Esophagus muscularis mucosa (tissue), 3 donors: ENCODE results near the gene ZNF394.

Experiments
- EP300 ChIP-seq: sonication (generic); formaldehyde crosslinking; IDR thresholded peaks from one replicate; pipeline ENCODE4 v1.6.1; 2017; ENCODE audit warnings: antibody characterized with exemption
- POLR2AphosphoS5 ChIP-seq, 2 donors: sonication (generic); formaldehyde crosslinking; IDR thresholded peaks; one replicate each; pipeline ENCODE4 v1.6.1; 2017; ENCODE audit warnings: antibody characterized with exemption in 2 of 2

DNA sequence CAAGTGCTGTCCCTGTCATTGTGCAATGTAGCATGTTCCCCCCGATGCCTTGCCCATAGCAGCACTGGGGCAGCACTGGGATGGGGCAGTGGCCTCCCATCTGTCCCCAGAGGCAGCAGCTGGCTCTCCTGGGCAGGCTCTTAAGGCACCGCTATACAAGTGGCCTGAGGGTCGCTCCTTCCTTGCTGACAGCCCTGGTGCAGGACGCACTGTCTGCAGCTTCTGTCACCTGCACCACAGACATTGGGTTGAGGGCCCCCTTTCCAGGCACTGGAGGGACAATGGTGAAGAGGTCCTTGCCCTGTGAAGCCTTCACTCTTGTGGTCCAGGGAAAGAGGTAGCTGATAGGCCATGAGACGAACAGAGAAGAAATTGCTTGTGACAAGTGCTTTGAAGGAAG lies 50.8 kb downstream of the ZNF394 start:
- TF ChIP-seq POLR2AphosphoS5 (IDR thresholded peaks at IDR 0.05) (no peak), EP300 (no peak)
